K562 (cell line): ENCODE data around the gene ADCY6. TPM values are rescaled to one million over a fixed set of nuclear protein-coding genes. Genes with fewer than 3 reads are reported as not detected.

ENCODE experiments used
- ATAC-seq: fragments of 200-7000 bp; cut with Tn5 transposase; 3 replicates; pipeline ENCODE4 v1.9.1; 2020; ENCODE audit warnings: moderate library complexity
- BruUV-seq: library from RNA; stranded (reverse); fragments of 400-500 nt; replicated peaks from 2 replicates; lab custom pipeline; 2021; lab: Mats Ljungman, UMichigan
- CTCF ChIA-PET: fragments of 300-600 bp; formaldehyde crosslinking; extraction: SDS; loops from one replicate; lab custom pipeline; 2021; ENCODE audit warnings: low intra/inter-chr PET ratio; lab: Yijun Ruan, JAX
- POLR2A ChIA-PET: fragments of 300-600, 350-650 bp; sonication (Branson Sonifier 250); formaldehyde crosslinking; extraction: SDS; loops from one replicate; lab custom pipeline; 2021; ENCODE audit warnings: antibody characterized with exemption, inconsistent platforms; lab: Yijun Ruan, JAX
- DNase-seq, 4 experiments: peaks; one replicate each; pipeline versions ENCODE4 v3.0.0 to v3.0.0-alpha.2; 2011 to 2018; ENCODE audit warnings: low spot score in 3 of 4, mixed read lengths in 3 of 4; ENCODE audit errors: extremely low read depth in 1 of 4
- FAIRE-seq: peaks from 2 replicates; lab custom pipeline; 2011; peaks lifted over from hg19 to GRCh38; lab: Jason Lieb, UNC
- H2AFZ ChIP-seq: 2 replicates; pipeline ENCODE4 v1.6.0; 2011; ENCODE audit warnings: low read depth, low read length, control low read depth, inconsistent platforms
- H3K27ac ChIP-seq: fragments of 200-600 bp; 3 replicates; pipeline ENCODE4 v1.8.0; 2011; ENCODE audit warnings: low read depth, mild to moderate bottlenecking, control low read depth, inconsistent platforms, low read length, moderate library complexity, mixed read lengths; ENCODE audit errors: extremely low read depth
- H3K27me3 ChIP-seq, 2 experiments: fragments of 300-600 bp in 1 of 2; 2 replicates in 1 of 2; 3 replicates in 1 of 2; pipeline versions ENCODE4 v1.6.0 to v1.8.0; 2011; ENCODE audit warnings: inconsistent platforms in 2 of 2, low read length in 2 of 2, mild to moderate bottlenecking in 1 of 2, mixed read lengths in 1 of 2, moderate library complexity in 1 of 2; ENCODE audit not compliant: control insufficient read depth in 2 of 2, insufficient read depth in 2 of 2
- H3K36me3 ChIP-seq: fragments of 300-600 bp; 3 replicates; pipeline ENCODE4 v1.8.0; 2011; ENCODE audit warnings: mild to moderate bottlenecking, low read length, inconsistent platforms; ENCODE audit not compliant: control insufficient read depth, insufficient read depth
- H3K4me1 ChIP-seq, 2 experiments: fragments of 200-600 bp in 1 of 2; replicated peaks in 1 of 2; 2 replicates in 1 of 2; 3 replicates in 1 of 2; pipeline versions ENCODE4 v1.5.1 to v1.8.0; 2011; ENCODE audit warnings: inconsistent platforms in 2 of 2, low read length in 2 of 2, mild to moderate bottlenecking in 1 of 2, mixed read lengths in 1 of 2, moderate library complexity in 1 of 2; ENCODE audit not compliant: control insufficient read depth in 2 of 2, insufficient read depth in 2 of 2
- H3K4me2 ChIP-seq: 2 replicates; pipeline ENCODE4 v1.6.1; 2011; ENCODE audit warnings: low read length, control low read depth, inconsistent platforms, mixed read lengths; ENCODE audit not compliant: insufficient read depth
- H3K4me3 ChIP-seq: fragments of 200-600 bp; sonication (generic), shearing (Covaris generic); 2 replicates; pipeline ENCODE4 v1.5.1; 2016; ENCODE audit warnings: control low read depth, inconsistent platforms
- H3K79me2 ChIP-seq: fragments of 200-600 bp; 3 replicates; pipeline ENCODE4 v1.8.0; 2011; ENCODE audit warnings: low read length, inconsistent platforms; ENCODE audit not compliant: control insufficient read depth, insufficient read depth
- H3K9ac ChIP-seq, 2 experiments: 2 replicates each; pipeline versions ENCODE4 v1.6.0 to v1.6.1; 2011; ENCODE audit warnings: low read depth in 2 of 2, low read length in 2 of 2, control low read depth in 1 of 2, inconsistent platforms in 1 of 2, mild to moderate bottlenecking in 1 of 2, mixed read lengths in 1 of 2; ENCODE audit not compliant: insufficient read depth in 1 of 2
- H3K9me1 ChIP-seq: one replicate; pipeline ENCODE4 v1.6.0; 2011; ENCODE audit warnings: inconsistent platforms, mild to moderate bottlenecking, low read length, moderate library complexity; ENCODE audit not compliant: control insufficient read depth, insufficient read depth
- H3K9me3 ChIP-seq: replicated peaks from 2 replicates; pipeline ENCODE4 v1.5.1; 2011; ENCODE audit warnings: low read depth, low read length, inconsistent platforms; ENCODE audit not compliant: control insufficient read depth, insufficient read depth
- H4K20me1 ChIP-seq: replicated peaks from 2 replicates; pipeline ENCODE4 v1.6.1; 2011; ENCODE audit warnings: low read length, inconsistent platforms, mixed read lengths; ENCODE audit not compliant: control insufficient read depth, insufficient read depth
- ARID2 ChIP-seq: fragments of 450-650 bp; IDR thresholded peaks from 2 replicates; pipeline ENCODE4 v1.6.1; 2017; ENCODE audit warnings: antibody characterized with exemption, mild to moderate bottlenecking
- CEBPG ChIP-seq, 3 experiments: fragments of 200-800 bp in 1 of 3; sonication (Bioruptor generic) in 1 of 3; sonication (generic) in 1 of 3; formaldehyde crosslinking in 1 of 3; IDR thresholded peaks in 2 of 3; conservative IDR thresholded peaks in 1 of 3; 2 replicates each; pipeline versions ENCODE4 v1.6.1 to v1.8.0; 2016 to 2022; ENCODE audit warnings: missing compliant biosample characterization in 2 of 3, missing genetic modification characterization in 2 of 3, mild to moderate bottlenecking in 1 of 3, missing genetic modification reagents in 1 of 3
- FOS ChIP-seq: IDR thresholded peaks from 3 replicates; pipeline ENCODE4 v1.6.1; 2011; ENCODE audit not compliant: insufficient read length; ENCODE audit errors: extremely low read depth
- GABPB1 ChIP-seq: sonication (generic); formaldehyde crosslinking; IDR thresholded peaks from 2 replicates; pipeline ENCODE4 v1.8.0; 2022; ENCODE audit warnings: mild to moderate bottlenecking, missing genetic modification reagents
- NR1H2 ChIP-seq: sonication (generic); formaldehyde crosslinking; IDR thresholded peaks from 2 replicates; pipeline ENCODE4 v1.4.0; 2020; ENCODE audit warnings: mild to moderate bottlenecking, missing genetic modification reagents
- SUPT5H ChIP-seq: fragments of 450-650 bp; IDR thresholded peaks from 2 replicates; pipeline ENCODE4 v1.6.1; 2016
- TCF7L2 ChIP-seq: fragments of 150-350 bp; IDR thresholded peaks from 2 replicates; pipeline ENCODE4 v1.6.1; 2016; ENCODE audit warnings: low read depth, mild to moderate bottlenecking, low read length, moderate library complexity
- ZBTB43 ChIP-seq: sonication (generic); formaldehyde crosslinking; IDR thresholded peaks from 2 replicates; pipeline ENCODE4 v1.8.0; 2023; ENCODE audit warnings: mild to moderate bottlenecking, missing genetic modification reagents
- ZNF175 ChIP-seq: fragments of 200-800 bp; sonication (Bioruptor generic); IDR thresholded peaks from 2 replicates; pipeline ENCODE4 v1.6.1; 2016; ENCODE audit warnings: low read depth, mild to moderate bottlenecking, missing genetic modification characterization, missing compliant biosample characterization
- ZNF518B ChIP-seq: fragments of 250-450 bp; sonication (Bioruptor Pico); IDR thresholded peaks from 2 replicates; pipeline ENCODE4 v1.5.0; 2021; ENCODE audit warnings: mild to moderate bottlenecking, moderate library complexity
- ZNF740 ChIP-seq, 3 experiments: fragments of 200-800 bp in 1 of 3; sonication (Bioruptor generic) in 1 of 3; sonication (generic) in 1 of 3; formaldehyde crosslinking in 1 of 3; IDR thresholded peaks; 2 replicates each; pipeline versions ENCODE4 v1.6.1 to v1.8.0; 2016 to 2022; ENCODE audit warnings: mild to moderate bottlenecking in 2 of 3, missing compliant biosample characterization in 2 of 3, missing genetic modification characterization in 2 of 3, missing genetic modification reagents in 1 of 3
- ZNF76 ChIP-seq: fragments of 250-450 bp; sonication (Bioruptor Pico); IDR thresholded peaks from 2 replicates; pipeline ENCODE4 v1.4.0; 2020; ENCODE audit warnings: mild to moderate bottlenecking, moderate library complexity, borderline replicate concordance
- WGBS: fragments of 100-300 bp; shearing (Covaris generic); methylation state at CpG from one replicate; pipeline ENCODE4 v1.1.6; 2016; ENCODE audit warnings: low coverage, mixed read lengths; ENCODE audit not compliant: insufficient coverage; ENCODE audit errors: missing lambda C conversion rate; 5-methylcytosine and 5-hydroxymethylcytosine counted together
- in situ Hi-C: fragments of 300-500 bp; cut with MboI; formaldehyde crosslinking; loops from 4 replicates; pipeline ENCODE4 v1.15.0; 2018; ENCODE audit warnings: inconsistent platforms, mixed read lengths
- intact Hi-C: fragments of 100-400 bp; cut with micrococcal nuclease; formaldehyde crosslinking; loops from 2 replicates; pipeline ENCODE4 v1.14.2; 2022
- polyA plus RNA-seq, 8 experiments: library from polyadenylated mRNA; depleted of rRNA in 4 of 8; stranded (reverse) in 5 of 8; unstranded in 3 of 8; fragments of >200 nt; fragmentation: Nextera tagmentation in 2 of 8; fragmentation: Illumina TruSeq in 1 of 8; extraction: Ambion mirVana in 2 of 8; extraction: Trizol in 1 of 8; gene quantifications; 2 replicates each; pipeline versions ENCODE4 v1.2.1 to v1.2.3, GENCODE V29; 2011 to 2014; ENCODE audit warnings: inconsistent platforms in 1 of 8, missing spikeins in 1 of 8
- total RNA-seq, 7 experiments: library from RNA; depleted of rRNA in 6 of 7; stranded (reverse); fragments of >200 nt in 6 of 7; fragmentation: Illumina TruSeq in 2 of 7; extraction: Trizol in 2 of 7; gene quantifications; 2 replicates each; pipeline versions ENCODE4 v1.2.1 to v1.2.3, GENCODE V29; 2011 to 2021; ENCODE audit warnings: low replicate concordance in 1 of 7
- TF ChIP-seq, protein P1 (sequence below): sonication (generic); formaldehyde crosslinking; IDR thresholded peaks from 2 replicates; pipeline ENCODE4 v1.8.0; 2022; ENCODE audit warnings: mild to moderate bottlenecking, missing genetic modification reagents
- TF ChIP-seq, protein P2 (sequence below): sonication (generic); IDR thresholded peaks from 2 replicates; pipeline ENCODE4 v1.6.1; 2016

Gene ADCY6
- total and polyA plus RNA-seq, 9 of the 15 experiments (the other 6 are each of a cell fraction or from before 2014, with no cell fraction given): 0.01 to 1.0 (median 0.53) TPM

GRCh38 chr12:48796976-48797375 is 8.1 kb upstream of the ADCY6 start:
- peaks cover 2 to 10% of the 10 kb centered on the region in 2 experiments; a peak in 2 of 5 replicates for H3K4me1 ChIP-seq
- WGBS: 23% methylated on average over 3 of the region's 3 CpGs
- POLR2A ChIA-PET: no interaction called here
- H3K9me3 ChIP-seq: no peaks in the 10 kb centered on the region
- H3K4me3 ChIP-seq: no peak overlapping the region
- H3K79me2 ChIP-seq: no peaks in the 10 kb centered on the region
- H3K9me1 ChIP-seq: no peaks in the 10 kb centered on the region
- H3K27ac ChIP-seq: no peak overlapping the region
- H3K27me3 ChIP-seq: peaks cover 7 to 19% of the 10 kb centered on the region in 2 experiments; a peak in 4 of 5 replicates
- no peak overlapping the region for H3K9ac ChIP-seq
- no peak for DNase-seq
- H2AFZ ChIP-seq: no peak overlapping the region
- peaks cover 4% of the 10 kb centered on the region; the same call in 1 of the 2 replicates for H4K20me1 ChIP-seq
- no peak for ATAC-seq
- CTCF ChIA-PET: interaction anchor here (2.3 to 2.4 kb wide), 2 partner anchors 44 to 255 kb away, joined by 18 to 40 read pairs; no protein-coding TSS in a partner anchor
- intact Hi-C loops: loop anchor here (1.0 kb wide), 1 partner anchor 44 kb away; no protein-coding TSS in a partner anchor
- BruUV-seq: no TSS peak
- FAIRE-seq: no peak
- no peaks in the 10 kb centered on the region for H3K36me3 ChIP-seq
- no peak overlapping the region for H3K4me2 ChIP-seq
- in situ Hi-C loops: loop anchor here (5.0 to 25.0 kb wide), 2 partner anchors 45 to 260 kb away; partner anchors contain the start of gene OR8S1
- TF ChIP-seq ARID2: no peak
- no peak for TF ChIP-seq TCF7L2
- TF ChIP-seq ZNF518B (CRISPR knock-in tag): no peak
- TF ChIP-seq ZBTB43 (CRISPR knock-in tag): no peak
- TF ChIP-seq CEBPG (CRISPR knock-in tag; IDR thresholded peaks at IDR 0.05): no peak
- TF ChIP-seq CEBPG (tag; conservative IDR thresholded peaks at IDR 0.05 in 1 of 2, IDR thresholded peaks at IDR 0.05 in 1 of 2): no peak
- no peak for TF ChIP-seq SUPT5H
- TF ChIP-seq FOS: no peak
- TF ChIP-seq ZNF175: no peak
- TF ChIP-seq, protein P1, sequence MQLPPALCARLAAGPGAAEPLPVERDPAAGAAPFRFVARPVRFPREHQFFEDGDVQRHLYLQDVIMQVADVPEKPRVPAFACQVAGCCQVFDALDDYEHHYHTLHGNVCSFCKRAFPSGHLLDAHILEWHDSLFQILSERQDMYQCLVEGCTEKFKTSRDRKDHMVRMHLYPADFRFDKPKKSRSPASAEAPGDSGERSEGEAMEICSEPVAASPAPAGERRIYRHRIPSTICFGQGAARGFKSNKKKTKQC (CRISPR knock-in tag): no peak
- TF ChIP-seq, protein P2, sequence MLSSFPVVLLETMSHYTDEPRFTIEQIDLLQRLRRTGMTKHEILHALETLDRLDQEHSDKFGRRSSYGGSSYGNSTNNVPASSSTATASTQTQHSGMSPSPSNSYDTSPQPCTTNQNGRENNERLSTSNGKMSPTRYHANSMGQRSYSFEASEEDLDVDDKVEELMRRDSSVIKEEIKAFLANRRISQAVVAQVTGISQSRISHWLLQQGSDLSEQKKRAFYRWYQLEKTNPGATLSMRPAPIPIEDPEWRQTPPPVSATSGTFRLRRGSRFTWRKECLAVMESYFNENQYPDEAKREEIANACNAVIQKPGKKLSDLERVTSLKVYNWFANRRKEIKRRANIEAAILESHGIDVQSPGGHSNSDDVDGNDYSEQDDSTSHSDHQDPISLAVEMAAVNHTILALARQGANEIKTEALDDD: no peak
- no peak for TF ChIP-seq ZNF740 (CRISPR knock-in tag; IDR thresholded peaks at IDR 0.05)
- TF ChIP-seq ZNF740 (tag; IDR thresholded peaks at IDR 0.05): no peak
- no peak for TF ChIP-seq GABPB1
- no peak for TF ChIP-seq ZNF76 (CRISPR knock-in tag)
- no peak for TF ChIP-seq NR1H2 (CRISPR knock-in tag)
